Measurements from ENCODE around the gene SERTAD2.

- TF ChIP-seq CTCF (IDR thresholded peaks at IDR 0.05): no peak
- no peak for TF ChIP-seq POLR2A (IDR thresholded peaks at IDR 0.05)
These were observed 48.7 kb downstream of the SERTAD2 start for GRCh38 chr2:64605026-64605471.
